NCI-H446 (cell line): ENCODE results near the gene INSC.
A peak's percentile ranks its signal among the peaks of the same experiment; 100 is the strongest.

Experiments used
- DNase-seq, 2 experiments: peaks; one replicate each; lab custom pipeline; 2025; lab: John Stamatoyannopoulos, UW

INSC gene

GRCh38 chr11:15108592-15109130, 6.1 kb upstream of the INSC start:
- DNase-seq: no peak

- DNase-seq: no peak
These were observed 5.1 kb upstream of the INSC start for GRCh38 chr11:15109602-15110001.

GRCh38 chr11:15111215-15111614, 3.5 kb upstream of the INSC start:
- no peak for DNase-seq

GRCh38 chr11:15112131-15112541, 2.6 kb upstream of the INSC start:
- no peak for DNase-seq

GRCh38 chr11:15113381-15113780, 1.3 kb upstream of the INSC start:
- DNase-seq: no peak

GRCh38 chr11:15115686-15116085, 963 bp downstream of the INSC start:
- no peak for DNase-seq

GRCh38 chr11:15117751-15118150, 3.0 kb downstream of the INSC start:
- no peak for DNase-seq

- no peak for DNase-seq
These were observed 3.7 kb downstream of the INSC start for GRCh38 chr11:15118431-15118830.

GRCh38 chr11:15119352-15119751, 4.6 kb downstream of the INSC start:
- no peak for DNase-seq

- DNase-seq: no peak
These were observed 5.1 kb downstream of the INSC start for GRCh38 chr11:15119826-15120225.

GRCh38 chr11:15123849-15124248, 9.1 kb downstream of the INSC start:
- peak; percentile 3 to 25 for DNase-seq

- no peak for DNase-seq
These were observed 9.8 kb downstream of the INSC start for GRCh38 chr11:15124528-15124927.

- DNase-seq: no peak
These were observed 12.6 kb downstream of the INSC start for GRCh38 chr11:15127341-15127740.

GRCh38 chr11:15128621-15129020, 13.9 kb downstream of the INSC start:
- DNase-seq: no peak

GRCh38 chr11:15136166-15136565, 21.4 kb downstream of the INSC start:
- no peak for DNase-seq

- no peak for DNase-seq
These were observed 24.5 kb downstream of the INSC start for GRCh38 chr11:15139096-15139770.

GRCh38 chr11:15139958-15140659, 25.4 kb downstream of the INSC start:
- DNase-seq: no peak

GRCh38 chr11:15141381-15141780, 26.7 kb downstream of the INSC start:
- no peak for DNase-seq

- no peak for DNase-seq
These were observed 28.1 kb downstream of the INSC start for GRCh38 chr11:15142838-15143237.

- DNase-seq: no peak
These were observed 29.1 kb downstream of the INSC start for GRCh38 chr11:15143855-15144254.

- no peak for DNase-seq
These were observed 29.6 kb downstream of the INSC start for GRCh38 chr11:15144347-15144746.

GRCh38 chr11:15145151-15145550, 30.4 kb downstream of the INSC start:
- DNase-seq: no peak

- no peak for DNase-seq
These were observed 30.9 kb downstream of the INSC start for GRCh38 chr11:15145615-15146014.
